Epithelial cell of proximal tubule (primary cell): ENCODE results near the gene DOCK9. TPM values are rescaled to one million over a fixed set of nuclear protein-coding genes. Genes with fewer than 3 reads are reported as not detected.

Source experiments
- DNase-seq: peaks from one replicate; pipeline ENCODE4 v3.0.0-alpha.2; 2011; ENCODE audit warnings: low read depth
- H3K4me3 ChIP-seq: 2 replicates; pipeline ENCODE4 v1.5.1; 2011; ENCODE audit warnings: low read depth, mild to moderate bottlenecking, low read length
- CTCF ChIP-seq: conservative IDR thresholded peaks from 2 replicates; pipeline ENCODE4 v1.5.1; 2012; ENCODE audit warnings: low read depth, mild to moderate bottlenecking, low read length
- total RNA-seq: library from RNA; depleted of rRNA; stranded (reverse); fragments of >200 nt; gene quantifications from 2 replicates; pipeline ENCODE4 v1.2.3, GENCODE V29; 2015

The DOCK9 gene
- total RNA-seq, 1 donor from 2014 or later: 37.6 TPM

- no peak overlapping the region for H3K4me3 ChIP-seq
- DNase-seq: no peak
- no peak for TF ChIP-seq CTCF
Measured at GRCh38 chr13:98881390-98881789, 96.5 kb downstream of the DOCK9 start.

- no peak for TF ChIP-seq CTCF
- H3K4me3 ChIP-seq: no peak overlapping the region
- DNase-seq: no peak
Measured at GRCh38 chr13:98880677-98881076, 97.2 kb downstream of the DOCK9 start.

- H3K4me3 ChIP-seq: no peak overlapping the region
- no peak for DNase-seq
- TF ChIP-seq CTCF: no peak
Measured at GRCh38 chr13:98879957-98880356, 97.9 kb downstream of the DOCK9 start.

- peak; percentile 9 for TF ChIP-seq CTCF
- H3K4me3 ChIP-seq: no peak overlapping the region
- DNase-seq: no peak
Measured at GRCh38 chr13:98879127-98879520, 98.7 kb downstream of the DOCK9 start.

- DNase-seq: no peak
- H3K4me3 ChIP-seq: no peak overlapping the region
- no peak for TF ChIP-seq CTCF
Measured at GRCh38 chr13:98878486-98879126, 99.3 kb downstream of the DOCK9 start.

GRCh38 chr13:98877936-98878335 is 99.9 kb downstream of the DOCK9 start:
- no peak for DNase-seq
- H3K4me3 ChIP-seq: no peak overlapping the region
- TF ChIP-seq CTCF: no peak

- TF ChIP-seq CTCF: no peak
- no peak overlapping the region for H3K4me3 ChIP-seq
- DNase-seq: no peak
Measured at GRCh38 chr13:98877466-98877865, 100.4 kb downstream of the DOCK9 start.
